Fibroblast of villous mesenchyme (primary cell): ENCODE results near the gene LUZP2. TPM values are rescaled to one million over a fixed set of nuclear protein-coding genes. Genes with fewer than 3 reads are reported as not detected.

Experiments
- DNase-seq: peaks from one replicate; pipeline ENCODE4 v3.0.0-alpha.2; 2010; ENCODE audit warnings: low read depth
- H3K4me3 ChIP-seq: 2 replicates; pipeline ENCODE4 v1.5.1; 2011; ENCODE audit warnings: low read depth, mild to moderate bottlenecking, low read length
- total RNA-seq: library from RNA; depleted of rRNA; stranded (reverse); fragments of >200 nt; gene quantifications from 2 replicates; pipeline ENCODE4 v1.2.3, GENCODE V29; 2012
- TF ChIP-seq, protein P1 (sequence below): IDR thresholded peaks from 2 replicates; pipeline ENCODE4 v1.5.1; 2012; ENCODE audit warnings: low read depth, mild to moderate bottlenecking, low read length; ENCODE audit not compliant: insufficient read depth

LUZP2 gene
- total RNA-seq, 1 donor = under 0.01 TPM

GRCh38 chr11:24664399-24664798 is 167.5 kb downstream of the LUZP2 start:
- TF ChIP-seq, protein P1, sequence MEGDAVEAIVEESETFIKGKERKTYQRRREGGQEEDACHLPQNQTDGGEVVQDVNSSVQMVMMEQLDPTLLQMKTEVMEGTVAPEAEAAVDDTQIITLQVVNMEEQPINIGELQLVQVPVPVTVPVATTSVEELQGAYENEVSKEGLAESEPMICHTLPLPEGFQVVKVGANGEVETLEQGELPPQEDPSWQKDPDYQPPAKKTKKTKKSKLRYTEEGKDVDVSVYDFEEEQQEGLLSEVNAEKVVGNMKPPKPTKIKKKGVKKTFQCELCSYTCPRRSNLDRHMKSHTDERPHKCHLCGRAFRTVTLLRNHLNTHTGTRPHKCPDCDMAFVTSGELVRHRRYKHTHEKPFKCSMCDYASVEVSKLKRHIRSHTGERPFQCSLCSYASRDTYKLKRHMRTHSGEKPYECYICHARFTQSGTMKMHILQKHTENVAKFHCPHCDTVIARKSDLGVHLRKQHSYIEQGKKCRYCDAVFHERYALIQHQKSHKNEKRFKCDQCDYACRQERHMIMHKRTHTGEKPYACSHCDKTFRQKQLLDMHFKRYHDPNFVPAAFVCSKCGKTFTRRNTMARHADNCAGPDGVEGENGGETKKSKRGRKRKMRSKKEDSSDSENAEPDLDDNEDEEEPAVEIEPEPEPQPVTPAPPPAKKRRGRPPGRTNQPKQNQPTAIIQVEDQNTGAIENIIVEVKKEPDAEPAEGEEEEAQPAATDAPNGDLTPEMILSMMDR = no peak
- DNase-seq = no peak
- no peak overlapping the region for H3K4me3 ChIP-seq

GRCh38 chr11:24667353-24667968 is 170.6 kb downstream of the LUZP2 start:
- TF ChIP-seq, protein P1 = no peak
- no peak overlapping the region for H3K4me3 ChIP-seq
- DNase-seq = no peak

GRCh38 chr11:24678703-24679348 is 182.0 kb downstream of the LUZP2 start:
- DNase-seq = no peak
- TF ChIP-seq, protein P1 = no peak
- no peak overlapping the region for H3K4me3 ChIP-seq

GRCh38 chr11:24679821-24680351 is 183.0 kb downstream of the LUZP2 start:
- H3K4me3 ChIP-seq = no peak overlapping the region
- no peak for DNase-seq
- TF ChIP-seq, protein P1 = no peak

GRCh38 chr11:24683583-24683982 is 186.7 kb downstream of the LUZP2 start:
- no peak for DNase-seq
- H3K4me3 ChIP-seq = no peak overlapping the region
- TF ChIP-seq, protein P1 = no peak

- H3K4me3 ChIP-seq = no peak overlapping the region
- DNase-seq = no peak
- TF ChIP-seq, protein P1 = no peak
Measured at GRCh38 chr11:24685821-24686220, 189.0 kb downstream of the LUZP2 start.
